ENCODE measurements around the gene ECE2.

Gene ECE2

DNA sequence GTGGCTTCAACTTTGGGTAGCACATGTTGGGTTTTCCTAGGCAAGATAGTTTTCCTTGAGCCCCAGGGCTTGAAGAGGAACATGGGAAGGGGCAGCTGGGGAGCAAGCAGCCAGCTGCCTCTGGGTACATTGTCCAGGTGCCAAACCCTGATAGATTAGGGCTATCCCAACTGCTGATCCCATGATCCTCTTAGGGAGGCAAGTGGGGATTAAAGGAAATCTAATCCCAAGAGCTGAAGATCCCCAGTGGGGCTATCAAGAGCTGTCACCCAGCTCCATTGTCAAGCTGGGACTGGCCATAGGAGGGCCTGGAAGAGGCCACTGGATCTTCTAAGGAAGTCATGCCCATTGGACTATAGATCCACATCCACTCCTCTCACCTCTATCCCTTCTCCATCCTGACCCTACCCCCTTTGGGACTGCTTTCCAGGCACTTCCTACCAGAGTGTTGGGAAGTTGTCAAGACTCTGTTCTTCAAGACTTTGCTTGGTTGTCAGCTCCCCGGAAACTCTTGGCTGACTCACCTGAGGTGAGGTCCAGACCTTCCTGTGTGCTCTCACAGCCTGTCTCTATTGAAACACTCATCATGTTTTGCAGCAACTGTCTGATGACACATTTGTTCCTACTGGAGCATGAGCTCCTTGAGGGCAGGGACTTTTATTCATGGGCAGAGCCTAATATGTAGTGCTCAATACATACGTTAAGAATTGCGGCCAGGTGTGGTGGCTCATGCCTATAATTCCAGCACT lies 20.4 kb upstream of the ECE2 start:
- Histone ChIP-seq H3K4me1 (peaks cover 2% of the 10 kb centered on the region), H3K9ac (no peak overlapping the region), H2AFZ (no peak overlapping the region), H3K9me3 (ENCODE audit: control insufficient read depth, low read length) (no peaks in the 10 kb centered on the region), H3K27ac (no peak overlapping the region), H3K79me2 (no peaks in the 10 kb centered on the region), H3K4me2 (ENCODE audit: low read length) (no peak overlapping the region), H3K4me3 (ENCODE audit: low read depth, low read length) (no peak overlapping the region), H3K27me3 (ENCODE audit: control insufficient read depth, insufficient read depth, low read length) (no peaks in the 10 kb centered on the region), H3K36me3 (ENCODE audit: control insufficient read depth, insufficient read depth, low read length) (no peaks in the 10 kb centered on the region)
- TF ChIP-seq, protein P1, sequence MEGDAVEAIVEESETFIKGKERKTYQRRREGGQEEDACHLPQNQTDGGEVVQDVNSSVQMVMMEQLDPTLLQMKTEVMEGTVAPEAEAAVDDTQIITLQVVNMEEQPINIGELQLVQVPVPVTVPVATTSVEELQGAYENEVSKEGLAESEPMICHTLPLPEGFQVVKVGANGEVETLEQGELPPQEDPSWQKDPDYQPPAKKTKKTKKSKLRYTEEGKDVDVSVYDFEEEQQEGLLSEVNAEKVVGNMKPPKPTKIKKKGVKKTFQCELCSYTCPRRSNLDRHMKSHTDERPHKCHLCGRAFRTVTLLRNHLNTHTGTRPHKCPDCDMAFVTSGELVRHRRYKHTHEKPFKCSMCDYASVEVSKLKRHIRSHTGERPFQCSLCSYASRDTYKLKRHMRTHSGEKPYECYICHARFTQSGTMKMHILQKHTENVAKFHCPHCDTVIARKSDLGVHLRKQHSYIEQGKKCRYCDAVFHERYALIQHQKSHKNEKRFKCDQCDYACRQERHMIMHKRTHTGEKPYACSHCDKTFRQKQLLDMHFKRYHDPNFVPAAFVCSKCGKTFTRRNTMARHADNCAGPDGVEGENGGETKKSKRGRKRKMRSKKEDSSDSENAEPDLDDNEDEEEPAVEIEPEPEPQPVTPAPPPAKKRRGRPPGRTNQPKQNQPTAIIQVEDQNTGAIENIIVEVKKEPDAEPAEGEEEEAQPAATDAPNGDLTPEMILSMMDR (IDR thresholded peaks at IDR 0.05), result no peak

DNA sequence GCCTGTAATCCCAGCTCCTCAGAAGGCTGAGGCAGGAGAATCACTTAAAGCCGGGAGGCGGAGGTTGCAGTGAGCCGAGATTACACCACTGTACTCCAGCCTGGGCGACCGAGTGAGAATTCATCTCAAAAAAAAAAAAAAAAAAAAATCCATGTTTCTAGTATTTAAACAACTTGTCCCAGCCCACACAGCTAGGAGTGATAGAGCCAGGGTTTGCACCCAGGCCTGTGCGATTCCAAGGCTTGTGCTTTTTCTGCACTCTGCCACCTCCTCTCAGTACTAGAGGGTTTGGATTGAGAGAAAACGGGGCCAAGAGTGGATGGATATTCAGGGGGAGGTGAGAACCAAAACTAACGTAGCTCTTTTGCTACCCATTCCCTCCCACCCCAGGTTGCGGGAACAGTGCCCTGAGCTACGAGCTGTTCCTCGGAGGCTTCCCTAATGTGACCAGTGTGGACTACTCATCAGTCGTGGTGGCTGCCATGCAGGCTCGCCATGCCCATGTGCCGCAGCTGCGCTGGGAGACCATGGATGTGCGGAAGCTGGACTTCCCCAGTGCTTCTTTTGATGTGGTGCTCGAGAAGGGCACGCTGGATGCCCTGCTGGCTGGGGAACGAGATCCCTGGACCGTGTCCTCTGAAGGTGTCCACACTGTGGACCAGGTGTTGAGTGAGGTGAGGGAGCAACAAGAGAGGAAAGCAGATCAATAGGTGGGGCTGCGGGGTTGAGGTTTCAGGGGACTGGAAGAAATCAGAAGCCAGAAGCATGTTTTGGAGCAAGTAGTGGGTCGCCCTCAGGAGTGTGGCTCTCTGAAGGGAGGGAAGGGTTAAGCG lies 18.5 kb upstream of the ECE2 start:
- H2AFZ ChIP-seq, result no peak overlapping the region
- H3K9ac ChIP-seq, result no peak overlapping the region
- no peaks in the 10 kb centered on the region for H3K36me3 ChIP-seq (ENCODE audit: control insufficient read depth, insufficient read depth, low read length)
- H3K9me3 ChIP-seq (ENCODE audit: control insufficient read depth, low read length), result no peaks in the 10 kb centered on the region
- no peak overlapping the region for H3K4me2 ChIP-seq (ENCODE audit: low read length)
- no peaks in the 10 kb centered on the region for H3K79me2 ChIP-seq
- no peak overlapping the region for H3K4me3 ChIP-seq (ENCODE audit: low read depth, low read length)
- H3K4me1 ChIP-seq, result peaks cover 5% of the 10 kb centered on the region
- no peak overlapping the region for H3K27ac ChIP-seq
- TF ChIP-seq, protein P1 (IDR thresholded peaks at IDR 0.05), result no peak
- peaks cover 4% of the 10 kb centered on the region for H3K27me3 ChIP-seq (ENCODE audit: control insufficient read depth, insufficient read depth, low read length)

DNA sequence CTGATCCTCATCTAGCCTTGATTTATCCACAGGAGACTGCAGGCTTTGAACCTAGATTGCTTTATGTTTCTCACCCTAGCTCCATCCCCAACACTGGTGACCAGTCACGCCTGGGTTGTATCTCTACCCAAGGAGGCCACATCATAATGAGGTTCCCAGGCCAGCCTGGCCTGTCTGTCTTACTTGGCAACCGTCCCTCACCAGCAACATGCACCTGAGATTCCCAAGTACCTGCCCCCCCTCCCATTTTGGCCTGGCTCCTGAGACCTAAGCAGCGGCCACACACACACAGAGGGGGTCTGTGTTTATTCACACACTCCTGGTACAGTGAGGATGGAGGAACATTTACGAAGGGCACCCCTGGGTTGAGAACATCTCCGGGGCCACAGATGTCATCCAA lies 16.9 kb upstream of the ECE2 start:
- H3K4me1 ChIP-seq, result peaks cover 9% of the 10 kb centered on the region
- H3K27ac ChIP-seq, result no peak overlapping the region
- H3K4me3 ChIP-seq (ENCODE audit: low read depth, low read length), result no peak overlapping the region
- H3K27me3 ChIP-seq (ENCODE audit: control insufficient read depth, insufficient read depth, low read length), result peaks cover 5% of the 10 kb centered on the region
- H3K9ac ChIP-seq, result no peak overlapping the region
- no peak overlapping the region for H3K4me2 ChIP-seq (ENCODE audit: low read length)
- no peaks in the 10 kb centered on the region for H3K36me3 ChIP-seq (ENCODE audit: control insufficient read depth, insufficient read depth, low read length)
- H3K79me2 ChIP-seq, result no peaks in the 10 kb centered on the region
- H3K9me3 ChIP-seq (ENCODE audit: control insufficient read depth, low read length), result no peaks in the 10 kb centered on the region
- H2AFZ ChIP-seq, result no peak overlapping the region
- TF ChIP-seq, protein P1 (IDR thresholded peaks at IDR 0.05), result no peak

DNA sequence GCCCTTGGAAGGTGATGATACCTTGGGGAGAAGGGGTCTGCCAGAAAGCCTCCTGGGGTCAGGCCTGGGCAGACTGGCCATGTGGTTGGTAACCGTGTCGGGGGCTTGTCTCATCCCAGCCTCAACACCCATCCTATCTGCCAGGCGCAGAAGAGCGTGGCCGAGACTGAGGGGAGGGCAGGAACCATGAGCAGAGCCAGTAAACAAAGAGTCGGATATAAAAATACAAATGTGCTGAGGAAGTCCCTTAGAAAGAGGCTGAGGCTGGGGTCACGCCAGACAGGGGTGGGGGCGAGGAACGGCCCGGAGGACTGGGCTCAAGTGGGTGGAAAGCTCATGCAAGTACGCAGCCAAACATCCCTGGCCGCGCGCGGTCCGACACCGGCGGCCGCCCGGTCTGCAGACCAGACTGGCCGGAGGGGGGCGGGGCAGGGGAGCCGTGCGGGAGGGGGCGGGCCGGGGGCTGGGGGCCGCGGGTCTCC lies 16.4 kb upstream of the ECE2 start:
- Histone ChIP-seq H3K9ac (no peak overlapping the region), H3K4me3 (ENCODE audit: low read depth, low read length) (no peak overlapping the region), H3K9me3 (ENCODE audit: control insufficient read depth, low read length) (no peaks in the 10 kb centered on the region), H3K27ac (no peak overlapping the region), H3K27me3 (ENCODE audit: control insufficient read depth, insufficient read depth, low read length) (peaks cover 5% of the 10 kb centered on the region), H3K4me1 (peaks cover 9% of the 10 kb centered on the region), H3K4me2 (ENCODE audit: low read length) (no peak overlapping the region), H2AFZ (no peak overlapping the region), H3K36me3 (ENCODE audit: control insufficient read depth, insufficient read depth, low read length) (no peaks in the 10 kb centered on the region), H3K79me2 (no peaks in the 10 kb centered on the region)
- TF ChIP-seq, protein P1 (IDR thresholded peaks at IDR 0.05), result no peak
